ENCODE data around the gene CORO6.

The CORO6 gene

DNA sequence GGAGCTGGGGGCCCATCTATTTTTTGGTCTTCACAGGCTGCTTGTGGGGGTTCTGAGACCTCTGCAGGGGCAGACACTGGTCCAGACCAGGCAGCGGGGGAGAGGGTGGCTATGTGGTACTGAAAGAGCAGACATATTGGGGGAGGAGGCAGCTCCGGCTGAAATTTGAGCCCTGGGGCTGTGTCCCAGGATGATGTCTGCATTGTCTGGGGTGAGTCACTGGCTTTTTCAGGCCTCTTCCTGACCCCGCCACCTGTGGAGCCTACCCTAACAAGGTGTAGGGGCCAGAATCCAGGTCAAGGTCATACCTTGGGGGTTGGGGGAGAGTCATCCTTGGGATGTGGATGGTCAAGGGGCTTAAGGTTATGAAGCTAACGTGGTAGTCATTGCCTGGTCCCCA is 2.4 kb downstream of the CORO6 start:
- H3K27ac ChIP-seq (ENCODE audit: low read length): no peak overlapping the region
- no peak overlapping the region for H3K4me3 ChIP-seq (ENCODE audit: low read length)
- H3K27me3 ChIP-seq (ENCODE audit: control insufficient read depth, insufficient read depth, low read length): peaks cover 17% of the 10 kb centered on the region
- no CpG with 5 or more reads among the region's 4 CpGs for WGBS (ENCODE audit: insufficient coverage, insufficient read length)
- peaks cover 13% of the 10 kb centered on the region for H3K4me1 ChIP-seq (ENCODE audit: control insufficient read depth, insufficient read depth, low read length)
- no peaks in the 10 kb centered on the region for H3K9me3 ChIP-seq (ENCODE audit: control insufficient read depth, insufficient read depth, low read length)
- no peak for DNase-seq (ENCODE audit: low read depth, low spot score)
- H3K36me3 ChIP-seq (ENCODE audit: control insufficient read depth, insufficient read depth, low read length): no peaks in the 10 kb centered on the region

DNA sequence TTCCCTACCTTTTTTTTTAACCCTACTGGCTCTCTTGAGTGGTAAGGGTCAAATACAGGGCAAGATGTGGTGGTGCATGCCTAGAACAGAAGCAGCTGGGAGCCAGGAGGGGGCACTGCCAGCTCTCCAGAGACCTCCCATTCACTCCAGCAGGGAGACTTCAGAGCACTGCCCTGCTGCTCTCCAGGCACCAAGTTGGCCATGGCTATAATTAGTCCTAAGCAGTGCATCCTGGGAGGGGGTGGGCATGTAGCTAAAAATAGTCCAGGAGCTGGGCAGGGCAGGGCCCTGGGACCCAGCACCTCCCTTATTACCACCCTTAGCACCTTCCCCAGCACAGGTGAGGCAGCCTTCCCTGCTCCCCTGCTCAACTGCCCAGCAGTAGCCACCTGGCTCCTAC is 3.5 kb downstream of the CORO6 start:
- Histone ChIP-seq H3K4me1 (ENCODE audit: control insufficient read depth, insufficient read depth, low read length) (peaks cover 14% of the 10 kb centered on the region), H3K27ac (ENCODE audit: low read length) (no peak overlapping the region), H3K4me3 (ENCODE audit: low read length) (no peak overlapping the region), H3K27me3 (ENCODE audit: control insufficient read depth, insufficient read depth, low read length) (peaks cover 17% of the 10 kb centered on the region), H3K36me3 (ENCODE audit: control insufficient read depth, insufficient read depth, low read length) (no peaks in the 10 kb centered on the region), H3K9me3 (ENCODE audit: control insufficient read depth, insufficient read depth, low read length) (no peaks in the 10 kb centered on the region)
- no peak for DNase-seq (ENCODE audit: low read depth, low spot score)

DNA sequence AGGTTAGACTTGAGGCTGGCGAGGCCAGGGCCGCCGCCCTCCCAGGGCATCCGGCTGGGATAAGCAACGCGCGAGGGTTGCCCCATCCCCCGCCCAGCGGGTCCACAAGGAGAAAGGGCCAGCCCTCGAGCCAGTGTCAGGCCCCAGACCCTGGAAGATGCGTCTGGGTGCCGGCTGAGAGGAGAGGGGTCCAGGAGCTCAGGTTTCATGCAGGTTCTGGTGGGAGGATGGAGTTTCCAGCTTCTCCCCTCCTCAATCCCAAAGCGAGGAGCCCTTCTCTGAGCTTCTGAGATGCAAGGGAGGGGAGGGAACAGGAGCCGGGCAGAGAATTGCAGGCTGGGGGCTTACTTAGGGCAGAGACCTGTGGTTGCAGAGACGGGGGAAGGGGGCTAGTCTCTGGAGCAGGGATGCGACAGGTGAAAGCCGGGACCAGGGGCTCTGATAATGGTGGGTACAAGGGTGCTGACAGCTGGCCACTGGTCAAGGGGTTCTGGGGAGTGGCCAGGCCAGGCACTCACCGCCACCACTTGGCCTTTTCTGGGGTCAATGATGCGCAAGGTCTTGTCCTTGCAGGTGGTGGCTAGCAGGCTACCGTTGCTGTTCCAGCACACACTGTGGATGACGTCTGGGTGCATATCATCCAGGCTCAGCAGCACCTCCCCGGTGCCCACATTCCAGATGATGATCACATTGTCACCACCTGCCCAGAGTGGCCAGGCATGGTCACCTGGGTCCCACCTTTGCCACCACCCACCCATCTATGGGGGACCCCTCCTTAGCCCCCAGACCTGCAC is 4.2 kb downstream of the CORO6 start:
- no peaks in the 10 kb centered on the region for H3K9me3 ChIP-seq (ENCODE audit: control insufficient read depth, insufficient read depth, low read length)
- no peak for DNase-seq (ENCODE audit: low read depth, low spot score)
- no peaks in the 10 kb centered on the region for H3K36me3 ChIP-seq (ENCODE audit: control insufficient read depth, insufficient read depth, low read length)
- peak overlapping the region; percentile 26; the same call in 1 of the 2 replicates for H3K4me3 ChIP-seq (ENCODE audit: low read length)
- H3K27ac ChIP-seq (ENCODE audit: low read length): no peak overlapping the region
- peaks cover 14% of the 10 kb centered on the region for H3K4me1 ChIP-seq (ENCODE audit: control insufficient read depth, insufficient read depth, low read length)
- no CpG with 5 or more reads among the region's 22 CpGs for WGBS (ENCODE audit: insufficient coverage, insufficient read length)
- peaks cover 17% of the 10 kb centered on the region for H3K27me3 ChIP-seq (ENCODE audit: control insufficient read depth, insufficient read depth, low read length)

DNA sequence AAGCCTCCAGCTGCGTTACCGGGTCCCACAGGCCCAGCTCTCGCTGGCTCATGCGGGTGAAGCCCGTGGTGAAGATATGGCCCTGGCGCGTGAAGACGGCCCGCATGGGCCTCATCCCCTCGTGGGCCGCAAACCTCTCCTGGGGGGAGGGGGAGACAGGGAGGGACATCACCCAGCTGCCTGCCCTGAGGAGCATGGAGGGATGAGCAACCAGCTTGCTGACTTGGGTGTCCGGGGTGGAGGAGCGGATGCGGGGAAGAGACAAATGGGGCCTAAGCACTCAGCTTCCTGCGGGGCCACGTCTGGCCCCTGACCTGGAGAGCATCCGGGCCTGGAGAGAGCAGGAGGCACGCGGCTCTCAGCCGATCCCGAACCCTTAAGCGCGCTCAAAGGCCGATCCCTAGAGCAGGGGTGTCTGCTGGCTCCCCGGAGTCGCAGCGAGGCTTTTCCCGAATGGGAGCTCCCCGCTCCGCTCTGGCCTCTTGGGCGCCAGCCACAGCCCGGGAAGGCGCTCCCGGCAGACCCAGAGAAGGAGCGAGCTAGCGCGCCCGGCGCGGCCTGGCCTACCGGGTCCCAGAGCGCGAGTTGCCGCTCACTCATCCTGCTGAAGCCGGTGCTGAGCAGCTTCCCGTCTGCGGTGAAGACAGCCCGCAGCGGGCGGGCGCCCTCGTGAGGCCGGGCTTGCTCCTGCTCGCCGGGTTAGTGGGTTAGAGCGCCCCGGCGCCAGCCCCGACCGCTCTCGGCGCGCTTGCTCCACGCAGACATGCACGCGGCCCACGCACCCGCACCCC is 5.0 kb downstream of the CORO6 start:
- Histone ChIP-seq H3K27me3 (ENCODE audit: control insufficient read depth, insufficient read depth, low read length) (peaks cover 17% of the 10 kb centered on the region), H3K4me1 (ENCODE audit: control insufficient read depth, insufficient read depth, low read length) (peaks cover 17% of the 10 kb centered on the region), H3K36me3 (ENCODE audit: control insufficient read depth, insufficient read depth, low read length) (peaks cover 2% of the 10 kb centered on the region; the same call in 1 of the 2 replicates), H3K4me3 (ENCODE audit: low read length) (peak overlapping the region; percentile 26; the same call in 1 of the 2 replicates), H3K27ac (ENCODE audit: low read length) (no peak overlapping the region), H3K9me3 (ENCODE audit: control insufficient read depth, insufficient read depth, low read length) (no peaks in the 10 kb centered on the region)
- no peak for DNase-seq (ENCODE audit: low read depth, low spot score)
- WGBS (ENCODE audit: insufficient coverage, insufficient read length): no CpG with 5 or more reads among the region's 68 CpGs

DNA sequence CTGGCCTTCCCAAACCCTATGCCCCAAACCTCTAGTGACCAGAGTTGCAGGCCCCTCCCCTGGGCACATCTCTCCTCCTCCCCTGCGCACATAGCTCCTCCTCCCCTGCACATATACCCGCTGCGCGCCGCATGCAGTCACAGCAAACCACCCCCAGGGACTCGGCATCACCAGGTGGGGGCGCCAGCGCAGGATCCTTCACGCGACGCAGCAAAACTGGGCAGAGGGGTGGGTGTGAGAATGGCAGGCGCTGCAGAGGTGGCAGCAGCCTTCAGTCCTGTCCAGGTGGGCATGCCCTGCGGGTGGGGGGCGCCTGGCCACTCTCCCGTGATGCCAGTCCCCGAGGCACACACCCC is 5.6 kb downstream of the CORO6 start:
- Histone ChIP-seq H3K27me3 (ENCODE audit: control insufficient read depth, insufficient read depth, low read length) (peaks cover 17% of the 10 kb centered on the region), H3K4me3 (ENCODE audit: low read length) (peak overlapping the region; percentile 26; the same call in 1 of the 2 replicates), H3K36me3 (ENCODE audit: control insufficient read depth, insufficient read depth, low read length) (peaks cover 4% of the 10 kb centered on the region; the same call in 1 of the 2 replicates), H3K4me1 (ENCODE audit: control insufficient read depth, insufficient read depth, low read length) (peaks cover 17% of the 10 kb centered on the region), H3K9me3 (ENCODE audit: control insufficient read depth, insufficient read depth, low read length) (no peaks in the 10 kb centered on the region), H3K27ac (ENCODE audit: low read length) (no peak overlapping the region)
- WGBS (ENCODE audit: insufficient coverage, insufficient read length): no CpG with 5 or more reads among the region's 16 CpGs
- no peak for DNase-seq (ENCODE audit: low read depth, low spot score)

DNA sequence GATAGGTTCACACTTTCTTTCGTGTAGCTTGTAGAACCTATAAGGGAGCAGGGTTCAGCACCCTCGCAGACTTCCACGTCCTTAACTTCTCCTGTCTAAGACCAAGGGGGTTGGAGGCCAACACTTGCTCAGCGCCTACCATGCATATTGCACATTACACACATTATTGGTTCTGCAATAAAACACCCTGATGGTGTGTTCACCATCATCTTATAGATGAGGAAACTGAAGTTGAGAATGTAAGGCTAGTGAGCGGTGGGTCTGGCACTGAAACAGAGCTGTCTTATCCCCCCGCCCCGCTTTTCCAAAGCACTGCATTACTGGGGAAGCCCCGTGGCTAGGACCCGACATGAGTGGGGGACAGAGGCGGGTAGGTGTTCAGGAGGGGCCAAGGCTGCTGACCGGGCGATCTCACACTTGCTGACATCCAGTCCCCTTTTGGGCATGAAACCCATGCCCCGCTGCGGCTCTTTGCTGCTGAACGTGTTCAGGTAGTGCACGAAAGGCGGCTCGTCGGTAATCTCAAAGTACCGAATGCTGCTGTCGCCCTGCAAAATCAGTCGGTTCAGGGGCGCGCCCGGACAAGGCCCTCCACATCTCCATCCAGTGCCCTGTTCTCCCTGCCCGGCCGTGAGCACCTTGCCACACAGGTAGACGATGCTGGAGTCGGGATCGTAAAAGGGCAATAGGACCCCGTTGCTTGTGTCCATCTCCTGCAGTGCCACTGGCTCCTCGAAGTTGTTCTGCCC is 6.2 kb downstream of the CORO6 start:
- no peaks in the 10 kb centered on the region for H3K9me3 ChIP-seq (ENCODE audit: control insufficient read depth, insufficient read depth, low read length)
- WGBS (ENCODE audit: insufficient coverage, insufficient read length): no CpG with 5 or more reads among the region's 32 CpGs
- H3K36me3 ChIP-seq (ENCODE audit: control insufficient read depth, insufficient read depth, low read length): peaks cover 4% of the 10 kb centered on the region; the same call in 1 of the 2 replicates
- peak overlapping the region; percentile 43; the same call in 1 of the 2 replicates for H3K4me3 ChIP-seq (ENCODE audit: low read length)
- no peak for DNase-seq (ENCODE audit: low read depth, low spot score)
- no peak overlapping the region for H3K27ac ChIP-seq (ENCODE audit: low read length)
- H3K4me1 ChIP-seq (ENCODE audit: control insufficient read depth, insufficient read depth, low read length): peaks cover 17% of the 10 kb centered on the region
- H3K27me3 ChIP-seq (ENCODE audit: control insufficient read depth, insufficient read depth, low read length): peaks cover 14% of the 10 kb centered on the region

DNA sequence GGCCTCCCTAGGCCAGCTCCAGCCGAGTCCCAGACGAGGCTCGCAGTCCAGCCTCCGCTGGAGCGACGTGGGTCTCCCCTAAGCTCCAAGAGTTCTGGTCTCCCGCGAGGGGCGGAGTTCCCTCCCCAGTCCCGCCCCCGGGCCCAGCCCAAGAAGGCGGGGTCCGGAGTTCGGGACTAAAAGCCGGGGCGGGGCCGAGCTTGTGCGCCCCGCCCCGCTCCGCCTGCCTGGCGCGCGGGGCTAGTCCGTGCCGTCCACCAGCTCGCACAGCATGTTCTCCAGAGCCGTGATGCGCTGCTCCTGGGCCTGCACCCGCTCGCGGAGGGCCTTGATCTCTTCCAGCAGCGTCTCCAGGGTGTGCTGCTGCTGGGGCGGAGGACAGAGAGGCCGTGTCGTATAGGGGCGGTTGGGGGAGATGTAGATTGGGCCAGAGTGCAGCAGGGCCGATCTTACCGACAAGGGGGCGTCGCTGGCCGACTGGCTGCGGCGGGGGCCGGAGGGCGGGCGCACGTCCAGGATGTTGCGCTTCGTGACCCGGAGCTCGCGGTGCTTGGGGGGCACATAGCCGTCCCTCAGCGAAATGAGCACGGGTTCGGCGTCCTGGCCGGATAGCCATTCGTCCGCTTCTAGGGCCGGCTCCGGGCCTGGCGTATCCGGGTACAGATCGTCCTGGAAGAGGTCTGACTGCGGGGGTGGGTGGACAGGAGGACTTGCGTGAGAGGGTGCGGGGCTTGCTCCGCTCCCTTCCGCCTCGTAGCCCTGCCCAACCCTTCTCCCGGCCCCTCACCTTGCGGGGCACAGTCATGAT is 7.0 kb downstream of the CORO6 start:
- Histone ChIP-seq H3K4me1 (ENCODE audit: control insufficient read depth, insufficient read depth, low read length) (peaks cover 17% of the 10 kb centered on the region), H3K4me3 (ENCODE audit: low read length) (peak overlapping the region; percentile 43; the same call in 1 of the 2 replicates), H3K27me3 (ENCODE audit: control insufficient read depth, insufficient read depth, low read length) (peaks cover 14% of the 10 kb centered on the region), H3K36me3 (ENCODE audit: control insufficient read depth, insufficient read depth, low read length) (peaks cover 4% of the 10 kb centered on the region; the same call in 1 of the 2 replicates), H3K27ac (ENCODE audit: low read length) (no peak overlapping the region), H3K9me3 (ENCODE audit: control insufficient read depth, insufficient read depth, low read length) (no peaks in the 10 kb centered on the region)
- DNase-seq (ENCODE audit: low read depth, low spot score): no peak
- no CpG with 5 or more reads among the region's 74 CpGs for WGBS (ENCODE audit: insufficient coverage, insufficient read length)

DNA sequence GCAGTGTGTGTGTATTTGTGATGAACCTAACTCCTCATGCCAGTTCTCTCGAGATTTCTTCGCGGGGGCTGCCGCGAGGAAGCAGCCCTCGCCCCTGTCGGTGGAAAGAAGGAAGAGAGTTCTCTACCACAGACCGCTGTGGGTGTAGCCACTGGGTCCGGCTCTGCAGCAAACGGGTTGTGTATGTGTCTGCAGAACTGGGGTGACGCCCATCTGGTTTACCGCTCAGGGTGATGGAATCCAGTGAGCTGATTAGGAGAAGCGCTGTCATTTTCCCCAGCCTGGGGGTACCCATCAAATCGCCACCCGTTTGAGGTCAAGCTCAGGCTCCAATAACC is 7.7 kb downstream of the CORO6 start:
- H3K9me3 ChIP-seq (ENCODE audit: control insufficient read depth, insufficient read depth, low read length): no peaks in the 10 kb centered on the region
- no peak for DNase-seq (ENCODE audit: low read depth, low spot score)
- peaks cover 4% of the 10 kb centered on the region; the same call in 1 of the 2 replicates for H3K36me3 ChIP-seq (ENCODE audit: control insufficient read depth, insufficient read depth, low read length)
- H3K27me3 ChIP-seq (ENCODE audit: control insufficient read depth, insufficient read depth, low read length): peaks cover 14% of the 10 kb centered on the region
- H3K4me1 ChIP-seq (ENCODE audit: control insufficient read depth, insufficient read depth, low read length): peaks cover 17% of the 10 kb centered on the region
- WGBS (ENCODE audit: insufficient coverage, insufficient read length): no CpG with 5 or more reads among the region's 15 CpGs
- H3K27ac ChIP-seq (ENCODE audit: low read length): no peak overlapping the region
- peak overlapping the region; percentile 11; the same call in 1 of the 2 replicates for H3K4me3 ChIP-seq (ENCODE audit: low read length)

DNA sequence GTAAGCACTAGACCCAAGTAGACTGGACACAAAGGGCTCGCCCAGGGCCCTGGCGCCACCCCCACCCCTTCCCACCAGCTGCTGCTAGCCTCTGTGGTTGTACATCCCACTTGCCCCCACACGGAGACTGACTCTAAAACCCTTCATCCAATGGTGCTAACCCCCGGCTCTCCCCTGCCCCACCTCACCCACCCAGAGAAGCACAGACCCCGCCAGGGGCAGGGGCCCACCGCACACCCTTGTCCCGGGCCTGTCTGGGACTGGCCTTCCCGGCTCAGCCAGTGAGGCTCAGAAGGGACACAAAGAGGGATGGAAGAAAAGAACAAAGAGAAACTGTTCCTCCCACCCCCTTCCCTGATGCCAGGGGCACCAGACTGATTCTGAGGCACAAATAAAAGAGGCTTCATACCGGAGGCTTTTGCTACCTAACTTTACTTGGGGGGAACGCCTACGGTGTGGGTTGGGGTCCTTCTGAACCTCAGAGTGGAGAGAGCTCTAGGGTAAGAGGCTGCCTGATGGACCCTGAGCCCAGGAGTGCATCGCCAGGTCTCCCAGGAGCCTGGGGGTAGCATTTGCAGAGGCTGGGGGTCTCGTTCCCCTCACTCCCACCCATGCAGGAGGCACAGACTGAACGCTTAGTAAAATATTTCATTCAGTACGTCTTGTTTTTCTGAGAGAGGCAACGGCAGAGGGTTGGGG is 8.2 kb downstream of the CORO6 start:
- DNase-seq (ENCODE audit: low read depth, low spot score): no peak
- Histone ChIP-seq H3K4me3 (ENCODE audit: low read length) (no peak overlapping the region), H3K27me3 (ENCODE audit: control insufficient read depth, insufficient read depth, low read length) (peaks cover 14% of the 10 kb centered on the region), H3K27ac (ENCODE audit: low read length) (no peak overlapping the region), H3K36me3 (ENCODE audit: control insufficient read depth, insufficient read depth, low read length) (peaks cover 4% of the 10 kb centered on the region; the same call in 1 of the 2 replicates), H3K9me3 (ENCODE audit: control insufficient read depth, insufficient read depth, low read length) (no peaks in the 10 kb centered on the region), H3K4me1 (ENCODE audit: control insufficient read depth, insufficient read depth, low read length) (peaks cover 17% of the 10 kb centered on the region)
- WGBS (ENCODE audit: insufficient coverage, insufficient read length): no CpG with 5 or more reads among the region's 16 CpGs

All from iPS DF 6.9 (cell line).